ENCODE results near the gene RGS10. TPM values are rescaled to one million over a fixed set of nuclear protein-coding genes. Genes with fewer than 3 reads are reported as not detected.

RGS10 gene
- polyA plus RNA-seq, 3 donors: 57.1 to 87.2 (median 75.8) TPM

DNA sequence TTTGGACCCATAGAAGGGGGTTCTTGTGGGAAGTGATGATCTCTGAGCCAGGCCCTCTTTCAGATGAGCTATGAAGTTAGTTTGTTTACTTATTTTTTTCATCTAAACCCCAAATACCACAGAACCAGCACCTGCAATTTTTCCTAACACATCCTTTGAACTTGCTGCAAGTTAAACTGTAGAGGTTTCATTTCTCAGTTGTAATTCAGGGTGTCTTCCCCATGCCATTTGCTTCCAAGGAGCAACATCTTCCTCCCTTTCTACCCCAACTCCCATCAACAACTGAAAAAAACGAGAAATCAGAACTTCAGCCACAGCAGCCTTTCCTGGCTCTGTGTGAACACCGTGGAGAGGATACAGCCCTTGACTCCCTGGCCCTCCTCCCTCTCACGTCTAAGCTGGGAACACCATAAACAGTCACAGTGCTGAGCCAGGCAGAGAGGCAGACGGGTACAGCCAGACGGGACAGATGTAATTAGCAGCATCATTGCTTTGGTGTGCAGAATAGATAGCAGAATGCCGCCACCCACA lies 63.6 kb downstream of the RGS10 start:
- Mint-ChIP-seq H3K9me3 (peaks cover 9 to 24% (median 21%) of the 10 kb centered on the region in 7 donors), H3K27ac (peak overlapping the region in 1 of 7 donors; percentile 7), H3K4me1 (peaks cover 21% of the 10 kb centered on the region), H3K36me3 (no peaks in the 10 kb centered on the region), H3K4me3 (no peak overlapping the region), H3K27me3 (ENCODE audit: low read depth in 3 of 3) (peaks cover 2 to 7% (median 4%) of the 10 kb centered on the region in 3 donors)
- H2AFZ ChIP-seq (ENCODE audit: insufficient read depth, low read depth, low read length, poor library complexity, severe bottlenecking): no peak overlapping the region
- intact Hi-C loops (cut with micrococcal nuclease): no loop called here
- H3K4me2 ChIP-seq (replicated peaks; ENCODE audit: extremely low read depth, low read length, poor library complexity, severe bottlenecking): no peak overlapping the region
- H3K36me3 ChIP-seq (replicated peaks in 1 of 2; ENCODE audit: control insufficient read depth in 1 of 2, insufficient read depth in 2 of 2, low read length in 2 of 2): no peaks in the 10 kb centered on the region
- H3K4me3 ChIP-seq (replicated peaks in 1 of 3; ENCODE audit: low read depth in 2 of 3, low read length in 3 of 3): no peak overlapping the region
- peak overlapping the region; percentile 8 for H3K9ac ChIP-seq (ENCODE audit: insufficient read depth, low read length, poor library complexity, severe bottlenecking)
- H3K79me2 ChIP-seq (ENCODE audit: insufficient read depth, low read length): no peaks in the 10 kb centered on the region
- H3K27me3 ChIP-seq (ENCODE audit: control insufficient read depth in 2 of 2, insufficient read depth in 2 of 2, low read length in 2 of 2): no peaks in the 10 kb centered on the region
- H3K27ac ChIP-seq (ENCODE audit: low read depth in 1 of 2, low read length in 2 of 2): no peak overlapping the region
- H4K20me1 ChIP-seq (ENCODE audit: insufficient read depth, low read length): no peaks in the 10 kb centered on the region
- peaks cover 4 to 19% of the 10 kb centered on the region in 2 donors for H3K4me1 ChIP-seq (ENCODE audit: control insufficient read depth in 1 of 2, insufficient read depth in 2 of 2, low read length in 2 of 2)
- H3K9me3 ChIP-seq (replicated peaks in 1 of 2; ENCODE audit: control insufficient read depth in 1 of 2, insufficient read depth in 1 of 2, low read length in 2 of 2): peaks cover 18 to 22% of the 10 kb centered on the region in 2 donors
- TF ChIP-seq, protein P1, sequence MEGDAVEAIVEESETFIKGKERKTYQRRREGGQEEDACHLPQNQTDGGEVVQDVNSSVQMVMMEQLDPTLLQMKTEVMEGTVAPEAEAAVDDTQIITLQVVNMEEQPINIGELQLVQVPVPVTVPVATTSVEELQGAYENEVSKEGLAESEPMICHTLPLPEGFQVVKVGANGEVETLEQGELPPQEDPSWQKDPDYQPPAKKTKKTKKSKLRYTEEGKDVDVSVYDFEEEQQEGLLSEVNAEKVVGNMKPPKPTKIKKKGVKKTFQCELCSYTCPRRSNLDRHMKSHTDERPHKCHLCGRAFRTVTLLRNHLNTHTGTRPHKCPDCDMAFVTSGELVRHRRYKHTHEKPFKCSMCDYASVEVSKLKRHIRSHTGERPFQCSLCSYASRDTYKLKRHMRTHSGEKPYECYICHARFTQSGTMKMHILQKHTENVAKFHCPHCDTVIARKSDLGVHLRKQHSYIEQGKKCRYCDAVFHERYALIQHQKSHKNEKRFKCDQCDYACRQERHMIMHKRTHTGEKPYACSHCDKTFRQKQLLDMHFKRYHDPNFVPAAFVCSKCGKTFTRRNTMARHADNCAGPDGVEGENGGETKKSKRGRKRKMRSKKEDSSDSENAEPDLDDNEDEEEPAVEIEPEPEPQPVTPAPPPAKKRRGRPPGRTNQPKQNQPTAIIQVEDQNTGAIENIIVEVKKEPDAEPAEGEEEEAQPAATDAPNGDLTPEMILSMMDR (IDR thresholded peaks at IDR 0.05): no peak
- DNase-seq: no peak
- 67% methylated on average over 4 of the region's 6 CpGs for WGBS (ENCODE audit: insufficient coverage)

DNA sequence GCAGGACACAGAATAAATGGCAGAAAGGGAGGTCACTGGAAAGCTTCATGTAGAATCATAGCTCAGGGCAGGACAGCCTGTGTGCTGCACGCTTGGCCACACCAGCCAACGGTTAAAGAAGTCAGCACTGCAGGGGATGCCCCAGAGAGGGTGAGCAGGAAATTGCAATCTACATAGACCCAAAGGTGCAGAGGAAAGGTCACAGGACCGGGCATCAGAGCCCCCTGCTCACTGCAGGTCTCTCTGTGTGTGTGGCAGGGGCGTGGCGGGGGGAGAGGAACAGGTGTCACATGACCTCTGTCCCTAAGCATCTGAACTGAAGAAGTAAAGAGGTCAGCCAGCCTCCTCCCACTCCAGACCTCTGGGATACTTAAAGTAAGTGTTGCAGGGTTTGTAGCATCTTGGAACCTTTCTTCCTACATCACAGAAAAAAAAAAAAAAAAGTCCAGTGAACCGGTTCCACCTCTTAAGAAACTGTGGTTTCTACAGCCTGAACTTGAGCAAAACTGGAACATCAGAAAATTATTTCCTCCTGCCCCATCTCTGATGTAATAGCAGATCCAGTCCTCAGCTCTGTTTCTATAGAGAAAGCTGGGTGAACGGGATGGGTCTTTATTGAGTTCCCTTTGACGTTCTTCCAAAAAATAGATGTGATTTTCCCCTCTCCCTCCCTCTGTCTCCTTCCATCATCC lies 64.3 kb downstream of the RGS10 start:
- Histone ChIP-seq H3K4me3 (replicated peaks in 1 of 3; ENCODE audit: low read depth in 2 of 3, low read length in 3 of 3) (no peak overlapping the region), H3K9me3 (replicated peaks in 1 of 2; ENCODE audit: control insufficient read depth in 1 of 2, insufficient read depth in 1 of 2, low read length in 2 of 2) (peaks cover 12 to 20% of the 10 kb centered on the region in 2 donors)
- WGBS (ENCODE audit: insufficient coverage): 79% methylated on average over 2 of the region's 8 CpGs

More for the DNA sequence above, 64.3 kb downstream of the RGS10 start:
- intact Hi-C loops (cut with micrococcal nuclease): no loop called here
- Histone ChIP-seq H3K9ac (ENCODE audit: insufficient read depth, low read length, poor library complexity, severe bottlenecking) (no peak overlapping the region), H3K36me3 (replicated peaks in 1 of 2; ENCODE audit: control insufficient read depth in 1 of 2, insufficient read depth in 2 of 2, low read length in 2 of 2) (no peaks in the 10 kb centered on the region), H3K4me2 (replicated peaks; ENCODE audit: extremely low read depth, low read length, poor library complexity, severe bottlenecking) (no peak overlapping the region), H4K20me1 (ENCODE audit: insufficient read depth, low read length) (no peaks in the 10 kb centered on the region), H3K27ac (ENCODE audit: low read depth in 1 of 2, low read length in 2 of 2) (no peak overlapping the region), H3K4me1 (ENCODE audit: control insufficient read depth in 1 of 2, insufficient read depth in 2 of 2, low read length in 2 of 2) (peaks cover 4 to 14% of the 10 kb centered on the region in 2 donors), H3K79me2 (ENCODE audit: insufficient read depth, low read length) (no peaks in the 10 kb centered on the region), H3K27me3 (ENCODE audit: control insufficient read depth in 2 of 2, insufficient read depth in 2 of 2, low read length in 2 of 2) (no peaks in the 10 kb centered on the region), H2AFZ (ENCODE audit: insufficient read depth, low read depth, low read length, poor library complexity, severe bottlenecking) (no peak overlapping the region)
- TF ChIP-seq, protein P1 (IDR thresholded peaks at IDR 0.05): no peak
- peak in 1 of 3 donors; percentile 35 for DNase-seq
- peaks cover 2 to 9% (median 4%) of the 10 kb centered on the region in 3 donors for H3K27me3 Mint-ChIP-seq (ENCODE audit: low read depth in 3 of 3)
- H3K9me3 Mint-ChIP-seq: peaks cover 8 to 24% (median 15%) of the 10 kb centered on the region in 7 donors
- no peaks in the 10 kb centered on the region for H3K36me3 Mint-ChIP-seq
- peaks cover 17% of the 10 kb centered on the region for H3K4me1 Mint-ChIP-seq
- peak overlapping the region in 1 of 7 donors; percentile 7 for H3K27ac Mint-ChIP-seq
- H3K4me3 Mint-ChIP-seq: no peak overlapping the region
